T-helper 1 cell (primary cell): ENCODE measurements around the gene OPCML.

Source experiments
- DNase-seq, 5 donors: peaks; one replicate each; pipeline ENCODE4 v3.0.0-alpha.2; 2012 to 2020

OPCML gene

DNA sequence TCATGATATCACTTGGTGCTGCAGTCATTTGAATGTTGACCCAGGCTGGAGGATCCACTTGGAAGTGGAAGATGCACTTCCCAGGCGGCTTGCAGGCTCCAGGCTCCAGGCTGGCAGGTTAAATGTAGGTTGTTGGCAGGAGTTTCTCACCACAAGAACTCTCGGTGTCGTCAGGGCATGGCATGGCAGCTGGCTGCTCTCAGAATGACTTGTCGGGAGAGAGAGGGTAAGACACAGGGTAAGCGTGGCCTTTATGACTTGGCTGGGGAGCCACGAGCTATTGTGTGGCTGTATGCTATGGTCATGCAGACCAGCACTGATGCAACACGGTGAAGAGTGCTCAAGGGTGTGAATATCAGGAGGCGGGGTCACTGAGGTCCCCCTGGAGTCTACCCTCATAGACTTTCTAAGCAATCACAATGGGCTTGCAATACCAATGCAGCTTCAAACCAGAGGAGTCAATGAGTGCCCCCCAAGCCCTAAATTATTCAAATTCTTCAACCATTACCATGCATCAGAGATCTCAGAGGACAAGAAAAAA, 1027.7 kb downstream of the OPCML start:
- DNase-seq, result no peak

DNA sequence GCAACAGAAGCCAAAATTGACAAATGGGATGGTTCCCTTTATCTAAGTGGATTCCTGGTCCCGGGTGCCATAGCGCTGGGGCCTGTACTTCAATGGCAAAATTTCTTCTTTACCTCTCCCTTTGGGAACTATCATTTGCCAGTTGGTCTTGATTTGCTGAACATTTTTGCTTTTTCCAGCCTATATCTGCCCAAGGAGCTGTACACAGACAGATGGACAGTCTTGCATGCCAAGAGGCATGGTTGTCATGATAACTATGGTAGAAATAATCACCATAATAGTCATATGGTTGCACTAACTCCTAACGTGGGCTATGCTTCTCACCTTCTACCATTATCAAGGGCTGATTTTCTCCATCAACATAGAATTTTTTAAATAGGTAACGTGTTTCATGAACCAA, 1030.9 kb downstream of the OPCML start:
- DNase-seq, result no peak

DNA sequence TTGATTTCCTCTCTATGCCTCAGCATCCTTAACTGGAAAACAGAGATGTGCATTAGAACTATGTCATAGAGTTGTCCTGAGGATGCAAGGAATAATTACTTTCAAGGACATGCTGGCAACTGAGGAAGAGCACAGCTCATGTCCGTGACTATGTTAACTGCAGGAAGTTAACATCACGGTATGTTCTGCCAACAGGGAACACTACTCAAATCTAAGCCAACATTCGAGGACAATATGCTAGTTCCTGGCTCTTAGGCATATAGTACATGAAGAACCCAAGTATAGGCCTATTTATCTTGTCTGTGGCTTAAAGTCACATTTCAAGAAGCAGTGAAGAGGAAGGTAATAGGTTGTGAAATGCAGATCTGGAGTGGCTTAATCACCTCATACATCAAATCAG, 1032.6 kb downstream of the OPCML start:
- DNase-seq, result no peak

DNA sequence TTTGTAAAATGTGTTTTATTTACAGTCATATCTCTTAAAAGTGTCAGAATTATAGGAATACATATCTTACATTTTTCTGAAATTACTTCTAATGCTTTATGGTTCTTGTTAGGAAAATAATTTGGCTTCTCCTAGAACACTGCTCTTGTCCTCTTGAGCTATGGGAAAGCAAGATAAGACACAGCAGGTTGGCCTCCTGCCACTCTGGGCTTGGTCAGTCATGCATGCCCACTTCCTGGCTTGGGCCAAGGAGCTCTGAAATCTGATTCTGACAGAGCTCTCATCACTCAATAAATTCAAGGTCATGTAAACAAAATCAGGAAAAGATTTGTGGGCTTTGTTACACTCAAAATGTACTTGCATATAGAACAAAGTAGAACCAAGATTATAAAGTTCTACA, 1036.0 kb downstream of the OPCML start:
- no peak for DNase-seq

DNA sequence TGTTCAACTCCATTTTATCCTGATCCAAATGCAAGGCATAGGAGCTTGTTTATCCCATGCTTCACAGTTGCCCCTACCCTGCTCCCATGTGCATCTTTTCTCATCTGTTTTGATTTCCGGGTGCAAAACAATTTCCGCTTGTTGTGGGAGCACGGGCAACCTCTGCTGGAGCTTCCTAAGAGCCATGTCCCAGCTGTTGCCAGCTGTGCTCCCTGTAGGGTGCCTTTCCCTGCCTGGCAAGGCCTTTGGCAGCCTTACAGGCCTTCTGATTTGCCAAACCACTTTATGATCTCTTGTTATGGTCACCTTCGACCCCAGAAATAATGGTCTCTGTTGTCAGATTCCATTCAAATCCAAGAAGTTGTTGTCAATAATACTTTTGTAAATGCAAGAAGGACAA, 1038.5 kb downstream of the OPCML start:
- no peak for DNase-seq

DNA sequence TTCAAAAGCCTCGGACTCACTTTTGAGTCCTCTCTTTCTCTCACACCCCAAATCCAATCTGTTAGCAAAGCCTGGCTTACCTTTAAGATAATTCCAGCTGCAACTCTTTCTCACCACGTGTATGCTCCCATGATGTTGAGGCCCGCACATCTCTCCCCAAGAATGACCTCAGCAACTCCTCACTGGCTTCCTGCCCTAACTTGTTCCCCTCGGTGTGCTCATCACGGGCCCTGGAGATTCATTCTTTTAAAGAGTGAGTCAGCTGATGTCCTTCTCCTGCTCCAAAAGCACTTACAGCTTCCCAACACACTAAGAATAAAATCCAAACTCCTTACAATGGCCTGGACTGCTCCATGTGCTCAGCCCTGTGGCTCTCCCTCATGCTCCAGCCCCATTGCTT, 1041.3 kb downstream of the OPCML start:
- no peak for DNase-seq

DNA sequence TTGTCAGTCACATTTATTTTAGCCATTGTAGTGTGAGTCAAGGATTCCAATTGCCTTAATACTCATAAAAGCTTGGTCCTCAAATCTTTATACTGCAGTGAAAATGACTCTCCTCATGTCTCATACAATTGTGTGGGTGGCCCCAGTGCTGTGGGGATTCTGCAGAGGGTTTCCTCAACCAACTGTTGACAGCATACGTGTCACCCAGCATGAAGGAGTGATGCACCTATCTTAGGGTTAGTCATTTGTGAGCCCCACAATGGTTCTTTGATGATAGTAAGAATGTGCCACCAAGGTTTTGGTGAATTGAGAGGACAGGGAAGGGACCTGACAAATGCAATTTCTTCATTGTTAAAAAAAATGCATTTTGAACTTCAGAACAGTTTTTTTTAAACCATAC, 1046.2 kb downstream of the OPCML start:
- DNase-seq, result no peak

DNA sequence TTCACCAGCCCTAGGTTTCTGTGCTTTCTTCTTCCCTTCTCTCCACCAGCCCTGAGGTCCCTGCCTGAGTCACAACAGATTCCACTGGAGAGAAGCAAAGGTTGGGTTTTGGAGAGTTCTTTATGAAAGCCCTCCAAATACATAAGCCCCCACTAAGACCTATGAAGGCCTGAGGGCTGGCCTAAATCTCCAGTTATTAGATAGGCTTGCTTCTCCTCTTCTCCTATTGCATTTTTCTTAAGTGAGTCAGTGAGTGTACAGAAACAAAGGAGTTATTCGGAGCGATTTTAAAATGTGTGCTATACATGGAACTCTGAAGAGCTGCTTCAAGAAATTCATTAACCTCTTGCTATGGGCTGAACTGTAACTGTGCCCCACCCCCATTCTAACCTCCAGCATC, 1057.3 kb downstream of the OPCML start:
- no peak for DNase-seq

DNA sequence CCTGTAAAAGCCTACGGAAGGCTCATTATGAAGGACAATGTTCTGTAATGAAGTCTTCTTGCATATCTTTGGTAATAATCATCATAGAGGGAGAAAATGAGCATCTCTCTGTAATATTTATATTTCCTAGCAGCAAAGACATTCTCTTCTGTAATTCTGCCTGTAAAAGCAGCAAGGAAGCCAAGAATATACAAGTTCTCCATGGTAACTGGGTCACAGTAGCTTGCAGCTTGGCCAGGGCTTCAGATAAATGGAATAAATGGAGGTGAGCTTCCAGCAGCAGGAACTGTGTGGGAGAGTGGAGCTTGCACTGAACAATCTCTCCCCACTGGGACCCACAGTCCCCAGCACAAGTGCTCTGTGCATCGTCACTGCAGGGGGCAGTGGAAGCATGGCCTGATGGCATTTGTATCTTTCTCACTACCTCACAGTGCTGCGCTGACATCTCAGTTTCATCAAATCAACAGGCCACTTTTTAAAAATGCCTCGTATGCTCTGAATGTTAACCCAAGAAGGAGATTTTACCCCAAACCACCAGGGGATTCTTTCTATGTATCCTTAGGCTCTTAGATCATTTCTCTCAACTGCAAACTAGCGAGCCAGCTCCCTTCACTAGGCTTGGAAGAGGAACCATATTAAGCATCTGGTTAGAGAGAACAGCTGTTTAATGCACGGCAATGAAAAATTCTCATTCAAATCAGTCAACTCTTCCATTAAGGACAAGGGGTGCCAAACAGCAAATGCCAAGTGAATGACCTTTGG, 1059.7 kb downstream of the OPCML start:
- no peak for DNase-seq

DNA sequence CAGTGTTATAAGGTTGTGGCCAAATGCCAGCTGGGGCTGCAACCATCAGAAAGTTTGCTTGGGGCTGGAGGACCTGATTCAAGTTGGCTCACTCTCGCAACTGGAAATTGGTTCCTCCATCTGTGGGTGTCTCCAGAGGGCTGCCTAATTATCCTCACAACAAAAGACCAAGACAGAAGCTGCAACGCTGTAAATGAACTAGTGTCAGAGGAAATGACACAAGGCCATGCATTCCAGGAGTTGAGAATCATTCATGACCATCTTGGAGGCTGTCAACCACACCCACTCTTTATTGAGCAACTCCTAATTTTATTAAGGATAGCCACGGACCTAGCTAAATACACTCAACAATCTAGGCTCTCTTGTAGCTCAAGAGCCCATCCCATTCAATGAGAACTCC, 1060.8 kb downstream of the OPCML start:
- DNase-seq, result no peak

DNA sequence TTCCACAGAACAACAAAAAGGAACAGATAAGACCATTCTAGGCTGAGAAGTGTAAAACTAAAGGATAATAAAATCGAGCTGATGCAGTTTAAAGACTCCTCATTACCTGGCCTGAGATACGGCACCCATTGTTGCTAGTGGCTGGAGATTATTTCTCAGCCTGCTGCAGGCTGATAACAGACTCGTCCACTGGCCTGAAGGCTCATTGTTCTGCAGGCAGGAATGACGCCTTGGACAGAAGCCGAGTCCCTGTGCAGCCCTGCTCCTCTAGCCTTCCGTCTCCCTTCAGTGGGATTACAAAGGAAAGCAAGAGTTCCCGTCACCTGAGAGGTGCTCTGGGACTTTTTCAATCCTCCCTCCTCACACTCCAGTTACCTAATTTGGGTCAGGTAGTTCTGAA, 1065.3 kb downstream of the OPCML start:
- no peak for DNase-seq

DNA sequence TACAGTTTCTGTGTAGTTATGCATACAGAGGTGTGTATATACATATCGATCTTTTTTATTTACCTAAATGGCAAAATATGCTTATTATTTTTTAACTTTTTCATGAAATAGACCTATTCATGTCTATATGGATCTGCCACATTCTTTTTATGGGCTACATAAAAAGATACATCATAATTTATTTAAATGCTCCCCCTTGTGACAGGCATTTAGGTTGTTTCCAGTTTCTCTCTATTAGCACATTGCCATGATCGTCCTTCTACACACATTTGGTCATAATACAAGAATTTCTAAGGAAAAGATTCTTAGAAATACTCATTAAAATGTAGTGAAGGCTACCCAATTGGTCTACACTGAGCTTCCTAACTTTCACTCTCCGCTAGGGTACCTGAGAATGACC, 1067.4 kb downstream of the OPCML start:
- no peak for DNase-seq

DNA sequence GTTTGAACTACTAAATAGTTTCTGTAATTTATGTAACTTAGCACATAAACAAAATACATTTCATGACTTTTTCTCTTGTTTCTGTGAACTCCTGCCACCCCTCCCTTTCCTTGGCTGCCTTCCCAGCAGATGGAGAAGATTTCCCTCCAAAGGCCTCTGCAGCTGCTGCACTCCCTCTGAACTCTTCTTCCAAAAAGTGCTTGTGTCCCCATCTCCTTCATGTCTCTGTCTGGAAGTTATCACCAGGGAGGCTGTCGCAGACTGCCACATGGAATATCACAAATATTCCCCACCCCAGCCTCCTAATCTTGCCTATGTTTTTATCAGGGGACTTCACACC, 1068.3 kb downstream of the OPCML start:
- DNase-seq, result no peak

DNA sequence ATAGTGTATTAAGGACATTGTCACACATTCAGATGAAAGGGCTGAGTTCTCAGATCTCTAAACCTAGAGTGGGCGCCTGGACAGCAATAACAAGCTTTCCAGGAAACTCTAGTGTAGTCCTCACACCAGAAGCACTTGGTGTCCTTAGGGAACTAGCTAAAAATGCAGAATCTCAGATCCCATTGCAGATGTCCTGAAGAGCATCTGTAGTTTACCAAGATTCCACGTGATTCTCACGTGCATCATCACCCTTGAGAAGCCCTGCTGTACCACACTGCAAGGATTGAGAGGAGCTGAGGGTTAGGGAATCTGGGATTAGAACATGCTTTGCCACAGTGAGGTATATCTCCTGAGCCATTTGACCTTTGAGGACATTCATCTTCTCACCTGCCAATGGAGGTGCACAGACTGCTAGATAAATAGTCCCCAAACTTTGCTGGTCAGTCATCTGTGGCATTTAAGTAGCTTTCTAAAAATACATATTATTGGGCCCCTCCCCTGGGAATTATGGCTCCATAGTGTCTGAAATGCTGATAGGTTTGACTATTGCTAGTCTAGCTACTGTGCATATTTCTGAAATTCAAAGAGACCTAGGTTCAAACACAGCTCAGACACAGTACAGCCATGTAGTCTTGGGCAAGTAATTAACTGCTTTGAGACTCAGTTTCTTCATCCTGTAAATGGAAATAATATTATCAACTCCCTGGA, 1068.9 kb downstream of the OPCML start:
- no peak for DNase-seq

DNA sequence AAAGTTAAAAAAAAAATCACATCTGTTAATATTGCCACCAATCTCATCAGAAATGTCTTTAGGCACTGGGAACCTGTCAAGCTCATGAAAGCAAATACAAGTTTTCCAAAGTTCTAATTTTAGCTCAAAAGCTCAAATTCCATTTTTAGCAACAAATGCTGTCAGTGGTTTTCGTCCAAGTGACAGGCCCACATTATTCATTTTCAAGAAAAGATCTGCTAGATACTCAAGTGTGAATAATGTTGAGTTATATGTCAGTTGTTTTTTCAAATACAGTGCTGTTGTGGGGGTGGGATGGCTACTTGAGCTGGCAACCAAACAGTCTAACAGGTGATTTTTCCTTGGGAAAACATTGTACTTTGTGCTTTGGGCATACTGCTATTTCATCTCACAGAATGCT, 1072.6 kb downstream of the OPCML start:
- DNase-seq, result no peak

DNA sequence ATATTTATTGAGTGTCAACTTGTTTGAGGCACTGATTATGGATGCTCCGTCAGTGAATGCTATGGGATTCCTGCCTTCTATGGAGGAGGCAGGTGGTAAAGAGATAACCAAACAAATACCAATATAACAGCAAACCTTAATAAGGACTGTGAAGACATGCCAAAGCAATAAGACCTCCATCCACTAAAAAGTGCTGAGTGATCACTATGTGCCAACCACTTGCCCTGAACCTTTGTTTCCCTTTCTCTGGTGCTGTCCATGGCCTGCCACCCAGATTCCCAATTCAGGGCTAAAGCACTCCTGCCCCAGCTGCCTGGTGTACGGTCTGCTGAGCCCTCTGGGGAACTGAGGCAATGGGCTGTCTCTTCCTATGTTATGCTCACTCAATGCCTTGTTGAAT, 1074.9 kb downstream of the OPCML start:
- no peak for DNase-seq

DNA sequence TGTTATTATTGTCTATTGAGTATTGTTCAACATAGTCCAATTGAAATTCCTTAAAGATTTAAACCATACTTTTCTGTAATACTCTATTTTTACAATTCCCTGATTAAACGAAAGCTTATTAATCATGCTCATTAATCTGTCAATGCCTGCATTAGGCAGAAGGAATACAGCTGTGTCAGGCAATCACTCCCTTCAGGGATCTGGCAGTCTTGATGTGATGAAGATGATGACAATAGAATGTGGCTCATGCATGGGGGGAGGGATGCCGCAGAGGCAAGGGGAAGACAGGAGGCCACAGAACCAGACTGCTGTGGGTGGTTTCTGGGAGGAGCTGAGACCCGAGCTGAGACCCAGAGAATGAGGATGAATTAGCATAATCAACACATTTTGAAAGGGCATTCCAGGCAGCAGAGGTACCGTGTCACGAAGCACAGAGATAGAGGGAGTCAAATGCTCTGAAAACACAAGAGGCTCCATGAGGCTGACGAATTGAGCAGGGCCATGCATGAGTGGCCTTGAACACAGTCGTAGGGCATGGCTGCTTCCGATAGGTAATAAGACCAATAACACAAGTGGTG, 1075.5 kb downstream of the OPCML start:
- no peak for DNase-seq

DNA sequence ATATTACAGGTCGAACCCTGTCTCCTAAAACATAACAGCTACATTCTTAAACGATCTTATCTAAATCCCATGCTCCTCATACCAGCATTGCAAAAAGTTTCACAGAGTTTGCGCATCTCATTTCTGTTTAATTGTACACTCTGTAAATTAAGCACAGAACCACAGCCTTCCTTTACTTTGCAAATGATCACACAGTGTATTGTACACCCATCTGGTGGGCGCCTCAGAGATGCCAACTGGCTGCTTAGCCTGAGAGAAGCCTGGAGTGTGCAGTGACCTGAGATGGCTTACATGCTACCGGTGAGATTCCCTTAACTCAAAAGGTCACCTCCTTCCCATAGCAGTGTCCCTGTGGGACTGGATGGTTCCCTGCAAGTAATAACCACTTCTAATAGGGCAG, 1077.3 kb downstream of the OPCML start:
- DNase-seq, result no peak

DNA sequence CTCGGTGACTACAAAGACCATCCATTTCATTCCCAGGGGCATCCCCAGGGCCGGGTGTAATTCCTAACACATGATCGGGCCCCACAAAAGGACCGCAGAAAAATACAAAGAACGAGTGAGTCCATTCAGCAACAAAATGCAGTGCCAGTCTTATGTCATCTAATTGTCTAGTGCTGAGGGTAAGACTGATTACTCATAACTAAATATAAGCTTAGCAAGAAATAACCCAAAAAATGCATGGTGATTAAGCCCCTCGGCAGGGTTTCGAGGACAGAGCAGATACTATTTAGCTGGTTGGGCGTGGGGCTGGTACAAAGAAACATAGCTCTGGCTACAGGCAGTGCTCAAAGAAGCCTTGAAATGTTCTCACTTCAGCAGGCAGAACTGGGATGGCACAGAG, 1078.9 kb downstream of the OPCML start:
- DNase-seq, result no peak

DNA sequence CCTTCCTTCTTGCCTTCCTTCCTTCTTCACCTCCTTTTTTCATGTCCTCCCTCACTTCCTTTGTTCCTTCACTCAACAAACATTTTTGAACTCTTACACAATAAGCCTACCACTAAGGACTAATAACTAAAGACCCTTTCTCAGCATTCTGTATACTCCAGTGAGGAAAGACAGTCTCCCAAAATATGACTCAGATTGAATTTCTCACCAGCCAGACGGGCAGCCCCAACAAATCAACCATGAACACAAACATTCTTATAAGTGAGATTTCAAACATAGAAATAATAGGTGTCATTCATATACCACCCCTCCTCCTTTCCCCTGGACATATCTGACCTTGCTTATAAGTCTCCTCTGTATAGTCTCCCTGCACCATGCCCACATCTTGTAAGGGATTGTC, 1079.7 kb downstream of the OPCML start:
- DNase-seq, result no peak

DNA sequence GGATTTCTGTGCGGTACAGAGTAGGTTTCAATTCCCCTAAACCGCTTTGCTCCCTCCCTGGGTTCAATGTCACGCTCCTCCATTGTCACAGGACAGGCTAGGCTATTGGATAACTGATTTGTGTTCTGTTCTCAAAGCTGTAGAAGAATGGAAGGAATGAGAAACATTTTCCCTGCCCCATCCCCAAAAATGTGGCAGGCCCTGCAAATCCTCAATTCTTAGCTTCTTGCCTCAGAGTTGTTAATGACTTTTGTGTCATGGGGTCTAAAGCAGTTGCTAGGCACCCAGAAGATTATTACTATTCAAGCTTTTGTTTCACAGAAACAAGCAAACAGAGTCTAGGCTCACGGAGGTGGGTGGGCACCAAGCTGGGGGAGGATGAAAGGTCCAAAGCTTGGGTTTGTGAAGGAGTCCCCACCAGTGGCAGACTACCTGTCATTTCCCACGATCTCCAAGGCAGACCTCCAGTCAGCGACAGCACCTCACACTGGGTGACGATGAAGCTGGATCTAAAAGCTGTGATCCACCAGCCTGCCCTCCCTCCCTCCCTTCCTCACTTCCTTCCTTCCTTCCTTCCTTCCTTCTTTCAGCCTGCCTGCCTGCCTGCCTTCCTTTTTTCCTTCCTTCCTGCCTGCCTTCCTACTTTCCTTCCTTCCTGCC, 1080.2 kb downstream of the OPCML start:
- no peak for DNase-seq

DNA sequence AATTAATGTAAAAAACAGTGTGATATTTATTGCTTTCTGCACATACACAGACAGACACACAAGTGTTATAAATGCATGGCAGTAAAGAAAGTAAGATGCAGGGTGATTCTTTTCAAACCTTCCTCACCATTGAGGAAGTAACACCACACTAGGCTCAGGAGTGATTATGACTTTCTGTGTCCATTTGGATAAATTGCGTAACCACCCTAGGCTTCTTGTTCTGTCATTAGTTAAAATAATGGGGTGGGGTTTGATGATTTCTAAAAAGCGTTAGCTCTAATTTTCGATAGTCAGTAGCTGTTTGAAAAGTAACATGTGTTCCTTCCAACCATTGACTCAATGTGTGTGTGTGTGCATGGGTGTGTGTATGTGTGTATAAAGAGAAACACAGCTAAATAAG, 1081.7 kb downstream of the OPCML start:
- DNase-seq, result no peak

DNA sequence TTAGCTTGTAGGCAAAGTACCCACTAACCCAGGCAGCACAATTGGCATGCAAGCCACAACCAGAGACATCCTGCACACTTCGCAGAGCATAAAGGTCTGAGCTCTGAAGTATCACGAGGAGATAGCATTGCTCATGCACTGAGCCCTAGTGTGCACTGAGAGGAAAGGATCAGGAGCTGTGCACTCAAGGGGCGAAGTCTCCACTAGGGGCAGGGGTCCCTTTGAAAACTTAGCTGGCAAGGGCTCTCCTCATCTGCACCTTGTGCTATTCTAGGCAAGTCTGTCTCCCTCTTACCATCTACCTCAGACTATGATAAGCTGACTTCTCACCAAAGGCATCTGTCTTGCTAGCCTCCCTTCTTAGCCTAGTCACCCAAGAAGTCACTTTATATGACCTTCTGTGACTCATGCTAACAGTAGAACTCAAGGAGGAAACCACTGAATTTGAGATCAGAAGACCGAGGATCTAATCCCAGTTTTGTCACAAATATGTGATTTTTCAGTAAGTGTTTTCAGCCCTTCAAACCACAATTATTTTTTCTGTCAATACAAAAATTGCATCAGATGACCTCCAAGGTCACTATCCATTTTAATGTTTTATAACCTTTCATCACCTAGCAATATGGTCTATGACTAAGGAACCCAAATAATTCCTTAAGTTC, 1083.8 kb downstream of the OPCML start:
- DNase-seq, result no peak
